Activated CD8-positive, alpha-beta T cell treated with anti-CD3 and anti-CD28 coated beads, Interleukin-2, amount 10 ng/mL, durations not matched to agents 7 days and 5 days (primary cell): Measurements from ENCODE around the gene ACTR2. TPM values are rescaled to one million over a fixed set of nuclear protein-coding genes. Genes with fewer than 3 reads are reported as not detected.
A peak's percentile ranks its signal among the peaks of the same experiment; 100 is the strongest.

Experiments used
- ATAC-seq: fragments of 150-1000 bp; cut with Tn5 transposase; one replicate; pipeline ENCODE4 v1.10.0; 2021; ENCODE audit warnings: moderate library complexity
- CTCF ChIA-PET: fragments of 350-600 bp; sonication (Branson Sonifier 250); formaldehyde crosslinking; loops from one replicate; lab custom pipeline; 2021; ENCODE audit warnings: antibody characterized with exemption; lab: Charles Lee
- POLR2A ChIA-PET: fragments of 350-600 bp; sonication (Branson Sonifier 250); formaldehyde crosslinking; loops from one replicate; lab custom pipeline; 2021; ENCODE audit warnings: antibody characterized with exemption; lab: Charles Lee
- DNase-seq: peaks from one replicate; pipeline ENCODE4 v3.0.0-alpha.2; 2020
- H3K27ac Mint-ChIP-seq: one replicate; pipeline ENCODE4 v1.8.0; 2021; ENCODE audit warnings: mild to moderate bottlenecking, mixed read lengths
- H3K27me3 Mint-ChIP-seq: one replicate; pipeline ENCODE4 v1.8.0; 2021; ENCODE audit warnings: low read depth, mixed read lengths
- H3K36me3 Mint-ChIP-seq: one replicate; pipeline ENCODE4 v1.8.0; 2021; ENCODE audit warnings: low read depth, mixed read lengths
- H3K4me1 Mint-ChIP-seq: one replicate; pipeline ENCODE4 v1.8.0; 2021; ENCODE audit warnings: low read depth, mixed read lengths
- H3K4me3 Mint-ChIP-seq: one replicate; pipeline ENCODE4 v1.8.0; 2021; ENCODE audit warnings: mild to moderate bottlenecking, mixed read lengths
- H3K9me3 Mint-ChIP-seq: one replicate; pipeline ENCODE4 v1.8.0; 2022; ENCODE audit warnings: mixed read lengths; ENCODE audit not compliant: insufficient read depth
- total RNA-seq, 2 experiments: library from RNA; stranded (reverse); gene quantifications; one replicate each; pipeline ENCODE4 v1.2.3, GENCODE V29; 2021

ACTR2 gene
- total RNA-seq, 2 experiments from 2014 or later = 478 to 493 TPM

DNA sequence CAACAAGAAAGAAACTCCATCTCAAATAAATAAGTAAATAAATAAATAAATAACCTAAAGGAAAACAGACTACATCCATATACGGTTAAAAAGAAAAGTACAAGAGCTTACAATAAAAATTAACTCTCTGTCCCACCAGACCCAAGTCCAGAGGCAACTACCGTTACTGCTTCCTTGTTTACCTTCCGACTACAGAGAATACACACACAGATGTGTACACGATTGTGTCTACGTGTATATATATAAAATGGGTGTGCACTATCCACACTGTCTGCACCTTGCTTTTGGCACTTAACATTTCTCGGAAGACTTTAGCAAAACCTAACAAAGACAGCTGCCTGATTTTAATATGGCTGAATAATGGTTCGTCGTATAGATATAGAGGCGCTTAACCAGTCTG is 69.9 kb downstream of the ACTR2 start:
- POLR2A ChIA-PET = interaction anchor here (0.8 to 1.0 kb wide), 2 partner anchors 19 to 70 kb away, joined by 3 read pairs; partner anchors contain the start of gene ACTR2
- CTCF ChIA-PET = interaction anchor here (1.0 kb wide), 1 partner anchor 53 kb away, joined by 3 read pairs; no protein-coding TSS in a partner anchor
- Mint-ChIP-seq H3K36me3 (no peaks in the 10 kb centered on the region), H3K4me1 (peaks cover 52% of the 10 kb centered on the region), H3K4me3 (no peak overlapping the region), H3K9me3 (no peaks in the 10 kb centered on the region), H3K27ac (no peak overlapping the region), H3K27me3 (peaks cover 32% of the 10 kb centered on the region)
- ATAC-seq = no peak
- no peak for DNase-seq

- Mint-ChIP-seq H3K9me3 (no peaks in the 10 kb centered on the region), H3K27ac (no peak overlapping the region), H3K27me3 (peaks cover 33% of the 10 kb centered on the region), H3K4me3 (no peak overlapping the region), H3K4me1 (peaks cover 56% of the 10 kb centered on the region), H3K36me3 (no peaks in the 10 kb centered on the region)
- CTCF ChIA-PET = no interaction called here
- DNase-seq (no peak), ATAC-seq (no peak)
- POLR2A ChIA-PET = interaction anchor here (0.6 to 1.0 kb wide), 2 partner anchors 20 to 47 kb away, joined by 3 read pairs; no protein-coding TSS in a partner anchor
Observed at GRCh38 chr2:65298089-65298488, 70.5 kb downstream of the ACTR2 start.

DNA sequence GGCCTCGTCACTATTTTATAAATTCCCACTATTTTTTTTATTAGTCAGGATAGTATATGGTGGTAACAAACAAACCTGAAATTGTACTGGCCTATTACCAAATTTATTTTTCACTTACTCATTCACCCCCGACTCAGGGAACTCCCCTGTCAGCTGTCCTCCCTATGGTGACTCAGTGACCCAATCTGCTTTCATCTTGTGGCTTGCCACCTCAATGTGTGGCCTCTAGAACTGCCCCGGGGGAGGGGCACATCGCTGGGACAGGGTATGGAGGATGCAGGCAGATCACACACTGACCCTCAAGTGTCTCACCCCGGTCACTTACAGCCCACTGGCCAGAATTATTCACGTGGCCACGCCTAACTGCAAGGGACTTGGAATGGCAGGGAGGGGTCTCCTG is 71.6 kb downstream of the ACTR2 start:
- H3K36me3 Mint-ChIP-seq = no peaks in the 10 kb centered on the region
- peaks cover 58% of the 10 kb centered on the region for H3K4me1 Mint-ChIP-seq
- no peak for ATAC-seq
- peaks cover 32% of the 10 kb centered on the region for H3K27me3 Mint-ChIP-seq
- peak; percentile 50 for DNase-seq
- CTCF ChIA-PET = interaction anchor here (1.8 kb wide), 1 partner anchor 243 kb away, joined by 3 read pairs; the partner anchor contains the start of gene CEP68
- H3K4me3 Mint-ChIP-seq = peak overlapping the region; percentile 28
- H3K9me3 Mint-ChIP-seq = no peaks in the 10 kb centered on the region
- POLR2A ChIA-PET = interaction anchor here (2.0 kb wide), 1 partner anchor 72 kb away, joined by 13 read pairs; the partner anchor contains the start of gene ACTR2
- H3K27ac Mint-ChIP-seq = no peak overlapping the region

GRCh38 chr2:65300134-65300760 is 72.6 kb downstream of the ACTR2 start:
- no peaks in the 10 kb centered on the region for H3K36me3 Mint-ChIP-seq
- POLR2A ChIA-PET = interaction anchor here (0.6 to 2.0 kb wide), 6 partner anchors 12 to 133 kb away, joined by 3 to 13 read pairs (median 3); partner anchors contain the start of genes ACTR2 and SPRED2
- no peak for DNase-seq
- CTCF ChIA-PET = interaction anchor here (0.8 to 1.8 kb wide), 4 partner anchors 128 to 273 kb away, joined by 3 to 5 read pairs (median 3); partner anchors contain the start of genes CEP68 and RAB1A
- peaks cover 58% of the 10 kb centered on the region for H3K4me1 Mint-ChIP-seq
- peaks cover 22% of the 10 kb centered on the region for H3K27me3 Mint-ChIP-seq
- no peak for ATAC-seq
- peak overlapping the region; percentile 74 for H3K4me3 Mint-ChIP-seq
- peak overlapping the region; percentile 94 for H3K27ac Mint-ChIP-seq
- no peaks in the 10 kb centered on the region for H3K9me3 Mint-ChIP-seq

DNA sequence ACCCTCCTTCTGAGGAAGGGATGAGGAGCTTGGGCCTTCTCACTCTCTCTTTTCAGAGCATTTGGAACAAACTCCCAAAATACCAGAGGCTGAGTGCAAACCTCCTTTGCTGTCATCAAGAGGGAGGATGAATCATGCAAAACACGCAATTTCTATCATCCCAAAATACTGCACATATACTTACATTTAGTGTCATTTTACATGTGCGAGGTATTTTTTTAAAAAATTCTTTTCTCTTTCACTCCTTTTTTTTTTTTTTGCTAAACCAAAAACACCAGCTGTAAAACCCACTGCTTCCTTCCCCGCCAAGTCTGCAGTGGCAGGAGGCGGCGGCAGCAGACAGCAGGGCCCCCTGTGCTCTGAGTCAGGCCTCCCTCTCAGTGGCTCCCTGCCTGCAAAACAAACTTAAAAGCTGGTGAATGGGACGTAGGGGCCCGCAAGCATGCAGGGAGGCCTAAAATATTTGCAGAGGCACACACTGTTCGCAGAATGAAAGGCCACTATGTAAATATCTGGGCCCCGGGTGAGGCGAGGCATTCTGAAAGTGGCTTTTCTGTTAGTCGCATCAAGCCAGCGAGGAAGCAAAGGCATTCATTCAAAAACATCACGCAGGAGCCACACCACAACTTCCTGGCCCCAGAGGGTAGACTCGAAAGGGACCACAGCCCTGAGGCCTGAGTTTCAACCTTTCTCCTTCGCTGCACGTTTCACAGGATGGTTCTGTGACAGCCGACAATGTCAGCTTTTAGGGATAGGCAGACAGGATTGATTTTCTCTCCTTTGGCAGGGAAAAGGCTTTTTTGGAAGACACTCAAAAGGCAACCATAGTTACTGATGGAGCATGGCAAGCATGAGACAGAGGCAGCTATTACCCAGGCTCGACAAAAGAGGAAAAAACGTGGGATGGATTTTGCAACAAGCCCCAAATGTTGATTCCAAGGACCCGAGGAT is 73.4 kb downstream of the ACTR2 start:
- H3K4me1 Mint-ChIP-seq = peaks cover 58% of the 10 kb centered on the region
- CTCF ChIA-PET = interaction anchor here (0.8 to 2.1 kb wide), 6 partner anchors 19 to 272 kb away, joined by 3 to 15 read pairs (median 3); partner anchors contain the start of gene RAB1A

GRCh38 chr2:65305934-65306333 is 78.3 kb downstream of the ACTR2 start:
- no peak overlapping the region for H3K4me3 Mint-ChIP-seq
- H3K27ac Mint-ChIP-seq = no peak overlapping the region
- ChIA-PET POLR2A (no interaction called here), CTCF (no interaction called here)
- DNase-seq (no peak), ATAC-seq (no peak)
- H3K9me3 Mint-ChIP-seq = no peaks in the 10 kb centered on the region
- peaks cover 23% of the 10 kb centered on the region for H3K4me1 Mint-ChIP-seq
- H3K36me3 Mint-ChIP-seq = no peaks in the 10 kb centered on the region
- H3K27me3 Mint-ChIP-seq = peaks cover 14% of the 10 kb centered on the region

More for the DNA sequence above, 73.4 kb downstream of the ACTR2 start:
- H3K27ac Mint-ChIP-seq = peak overlapping the region; percentile 94
- peak overlapping the region; percentile 74 for H3K4me3 Mint-ChIP-seq
- ATAC-seq (peak; percentile 96), DNase-seq (peak; percentile 87)
- peaks cover 25% of the 10 kb centered on the region for H3K27me3 Mint-ChIP-seq
- no peaks in the 10 kb centered on the region for H3K9me3 Mint-ChIP-seq
- H3K36me3 Mint-ChIP-seq = no peaks in the 10 kb centered on the region
- POLR2A ChIA-PET = interaction anchor here (0.6 to 2.0 kb wide), 8 partner anchors 13 to 132 kb away, joined by 3 to 13 read pairs (median 4); partner anchors contain the start of genes ACTR2 and SPRED2

GRCh38 chr2:65309699-65310098 is 82.1 kb downstream of the ACTR2 start:
- peaks cover 6% of the 10 kb centered on the region for H3K27me3 Mint-ChIP-seq
- ATAC-seq (no peak), DNase-seq (no peak)
- H3K27ac Mint-ChIP-seq = no peak overlapping the region
- no peak overlapping the region for H3K4me3 Mint-ChIP-seq
- peaks cover 15% of the 10 kb centered on the region for H3K36me3 Mint-ChIP-seq
- ChIA-PET CTCF (interaction anchor here (1.3 kb wide), 2 partner anchors 9 to 15 kb away, joined by 3 to 4 read pairs; no protein-coding TSS in a partner anchor), POLR2A (no interaction called here)
- H3K4me1 Mint-ChIP-seq = peaks cover 6% of the 10 kb centered on the region
- no peaks in the 10 kb centered on the region for H3K9me3 Mint-ChIP-seq

- Mint-ChIP-seq H3K4me1 (peaks cover 9% of the 10 kb centered on the region), H3K27me3 (peaks cover under 1% of the 10 kb centered on the region), H3K36me3 (peaks cover 18% of the 10 kb centered on the region), H3K4me3 (no peak overlapping the region), H3K9me3 (no peaks in the 10 kb centered on the region), H3K27ac (no peak overlapping the region)
- ATAC-seq = no peak
- CTCF ChIA-PET = no interaction called here
- DNase-seq = no peak
- POLR2A ChIA-PET = interaction anchor here (0.6 to 1.0 kb wide), 2 partner anchors 10 to 269 kb away, joined by 3 read pairs; no protein-coding TSS in a partner anchor
Observed at GRCh38 chr2:65311049-65311448, 83.4 kb downstream of the ACTR2 start.

DNA sequence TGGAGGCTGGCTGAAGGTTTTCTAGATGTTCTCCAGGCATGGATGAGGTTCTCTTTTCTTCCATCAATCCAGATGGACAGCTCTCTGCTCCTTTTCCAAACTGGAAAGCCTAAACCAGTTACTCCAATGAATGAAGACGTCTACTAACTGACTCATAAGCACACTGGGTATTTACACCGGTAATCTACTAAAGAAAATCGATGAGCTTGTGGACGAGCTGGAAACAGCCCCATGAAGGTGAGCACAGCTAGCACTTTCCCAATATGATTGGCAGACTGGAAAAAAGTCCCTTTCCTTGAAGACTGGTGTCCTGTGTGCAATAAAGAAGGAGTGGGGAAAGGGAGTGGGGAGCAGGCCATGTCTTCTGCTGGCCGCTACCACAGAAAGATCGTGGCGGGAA is 84.0 kb downstream of the ACTR2 start:
- ChIA-PET POLR2A (interaction anchor here (1.0 kb wide), 1 partner anchor 9 kb away, joined by 3 read pairs; no protein-coding TSS in a partner anchor), CTCF (no interaction called here)
- DNase-seq (no peak), ATAC-seq (no peak)
- Mint-ChIP-seq H3K27me3 (no peaks in the 10 kb centered on the region), H3K27ac (no peak overlapping the region), H3K4me1 (peaks cover 13% of the 10 kb centered on the region), H3K36me3 (peaks cover 19% of the 10 kb centered on the region), H3K9me3 (no peaks in the 10 kb centered on the region), H3K4me3 (no peak overlapping the region)

DNA sequence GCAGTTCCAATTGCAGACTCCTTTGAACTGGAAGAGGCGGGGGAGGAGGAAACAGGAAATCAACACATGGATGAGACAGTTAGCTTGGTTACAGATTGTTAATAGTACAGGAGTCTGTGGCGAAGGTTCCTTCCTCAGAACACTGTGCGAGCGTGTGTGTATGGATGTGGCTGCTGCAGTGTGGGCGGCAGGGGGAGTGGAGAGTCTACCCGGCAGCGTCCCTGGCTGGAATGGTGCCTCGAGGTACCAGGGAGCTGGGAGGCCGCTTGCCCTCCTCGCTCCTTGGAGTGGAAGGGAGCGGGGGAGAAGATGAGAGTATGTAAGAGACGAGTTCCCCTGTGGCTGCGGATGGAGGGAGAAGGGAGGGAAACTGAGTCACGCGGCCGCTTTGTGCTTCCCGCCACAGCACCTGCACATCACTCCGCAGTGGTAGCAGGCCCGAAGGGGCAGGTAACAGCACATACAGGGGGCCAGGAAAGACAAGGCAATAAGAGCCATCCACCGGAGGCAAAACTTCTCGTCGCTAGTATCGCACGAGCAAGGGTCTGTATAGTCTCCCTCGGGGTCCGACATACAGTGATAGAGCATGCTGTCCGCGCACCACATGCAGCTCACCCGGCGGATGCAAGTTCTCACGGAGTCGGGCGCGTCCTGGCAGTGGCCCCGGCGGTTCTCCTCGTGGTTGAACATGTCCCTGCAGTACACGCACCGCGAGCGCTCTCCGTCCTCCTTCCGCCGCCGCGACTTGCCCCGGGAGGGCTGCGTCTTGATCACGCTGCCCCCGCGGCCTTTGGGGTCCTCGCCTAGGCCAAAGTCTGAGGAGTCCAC is 85.7 kb downstream of the ACTR2 start:
- Mint-ChIP-seq H3K27me3 (no peaks in the 10 kb centered on the region), H3K4me3 (no peak overlapping the region), H3K4me1 (peaks cover 17% of the 10 kb centered on the region), H3K27ac (no peak overlapping the region), H3K36me3 (peaks cover 20% of the 10 kb centered on the region), H3K9me3 (no peaks in the 10 kb centered on the region)
- DNase-seq (no peak), ATAC-seq (no peak)
- CTCF ChIA-PET = no interaction called here
- POLR2A ChIA-PET = no interaction called here

GRCh38 chr2:65313954-65314256 is 86.3 kb downstream of the ACTR2 start:
- POLR2A ChIA-PET = no interaction called here
- ATAC-seq = no peak
- no peak overlapping the region for H3K4me3 Mint-ChIP-seq
- H3K4me1 Mint-ChIP-seq = peaks cover 17% of the 10 kb centered on the region
- H3K36me3 Mint-ChIP-seq = peaks cover 20% of the 10 kb centered on the region
- no peaks in the 10 kb centered on the region for H3K27me3 Mint-ChIP-seq
- no peak overlapping the region for H3K27ac Mint-ChIP-seq
- no peak for DNase-seq
- H3K9me3 Mint-ChIP-seq = no peaks in the 10 kb centered on the region
- CTCF ChIA-PET = no interaction called here
